Stimulated activated CD8-positive, alpha-beta memory T cell treated with anti-CD3 and anti-CD28 coated beads, Interleukin-4, amount 100 ng/mL, for 24 hours (primary cell): Measurements from ENCODE around the gene ABHD16B.
"Not testable (repeated sequence)": the region's sequence is repeated elsewhere in the genome, so short reads cannot be mapped to it uniquely, and the experiment has no call there.

Experiments
- DNase-seq: peaks from one replicate; pipeline ENCODE4 v3.0.0-alpha.2; 2020; ENCODE audit warnings: low read depth

Gene ABHD16B

DNA sequence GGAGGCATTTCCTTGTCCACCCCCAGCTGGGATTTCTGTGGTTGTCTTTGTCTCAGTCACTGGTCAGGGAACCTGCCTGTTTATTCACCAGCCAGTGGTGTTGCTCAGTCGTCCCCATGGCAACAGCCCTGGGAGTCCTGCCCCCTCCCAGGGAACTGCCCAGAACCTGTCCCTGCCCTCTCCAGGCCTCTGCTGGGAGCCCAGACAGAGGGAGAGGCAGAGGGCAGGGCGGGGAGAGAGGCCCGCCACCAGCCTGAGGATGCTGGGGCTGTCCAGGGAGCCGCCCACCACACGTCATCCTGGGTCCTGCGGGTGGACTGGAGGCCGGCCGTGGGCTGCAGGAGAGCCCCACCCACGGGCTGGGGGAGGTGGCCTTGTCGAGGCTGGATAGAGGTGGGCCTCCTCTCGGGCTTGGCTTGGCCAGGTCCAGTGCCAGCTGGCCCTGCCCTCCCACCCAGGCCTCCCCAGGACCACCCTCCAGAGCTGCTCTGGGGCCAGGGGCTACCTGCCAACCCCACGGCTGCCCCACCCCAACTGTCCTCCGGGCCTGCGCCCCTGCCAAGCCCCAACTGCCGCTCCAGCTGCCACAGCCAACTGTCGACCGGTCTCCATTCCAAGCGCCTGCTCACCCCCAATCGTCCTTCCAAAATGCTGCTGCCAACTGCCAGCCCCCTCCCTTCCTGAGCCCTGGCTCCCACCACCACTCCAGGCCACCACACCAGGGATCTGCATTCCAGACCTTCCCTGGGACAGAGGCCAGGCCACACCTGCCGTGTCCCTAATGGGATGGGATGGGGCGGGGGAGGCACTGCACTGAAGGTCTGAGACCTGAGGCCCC is 26.1 kb upstream of the ABHD16B start:
- DNase-seq = no peak

DNA sequence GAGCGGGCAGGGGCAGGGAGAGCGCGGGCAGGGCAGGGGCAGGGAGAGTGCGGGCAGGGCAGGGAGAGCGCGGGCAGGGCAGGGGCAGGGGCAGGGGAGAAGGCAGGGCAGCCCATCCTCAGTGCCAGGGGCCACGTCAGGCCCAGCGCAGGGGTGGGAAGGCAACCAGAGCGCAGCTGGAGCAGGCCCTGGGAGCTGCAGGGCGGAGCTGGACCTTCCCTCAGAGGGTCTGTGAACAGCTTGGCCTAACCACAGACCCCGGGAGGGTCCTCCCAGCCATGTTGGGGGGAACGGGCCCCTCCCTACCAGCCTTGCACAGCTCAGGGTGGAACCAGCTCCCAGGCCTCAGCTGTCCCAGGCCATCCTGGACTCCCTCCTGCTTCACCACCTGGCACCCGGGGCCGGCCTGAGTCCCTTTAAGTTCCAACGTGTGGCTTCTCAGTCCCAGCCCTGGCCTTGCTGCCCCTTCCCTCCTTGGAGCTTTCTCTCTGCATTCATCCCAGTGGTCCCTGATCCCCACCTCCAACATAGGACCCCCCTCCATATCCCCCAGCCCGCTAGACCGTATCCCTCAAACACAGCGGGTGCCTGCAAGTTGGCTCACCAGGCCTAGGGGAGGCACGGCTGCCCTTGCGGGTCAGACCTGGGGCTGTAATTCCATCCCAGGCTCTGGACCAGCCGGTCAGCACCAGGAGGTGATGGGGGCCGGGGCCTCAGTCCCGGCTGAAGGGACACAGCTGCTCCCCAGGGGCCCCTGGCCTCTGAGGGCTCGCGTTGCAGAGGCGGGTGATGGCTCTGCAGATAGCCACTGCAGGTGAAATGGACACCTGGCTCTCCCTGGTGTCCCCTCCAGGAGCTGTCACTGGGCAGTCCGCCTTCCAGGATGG is 24.6 kb upstream of the ABHD16B start:
- no peak for DNase-seq

DNA sequence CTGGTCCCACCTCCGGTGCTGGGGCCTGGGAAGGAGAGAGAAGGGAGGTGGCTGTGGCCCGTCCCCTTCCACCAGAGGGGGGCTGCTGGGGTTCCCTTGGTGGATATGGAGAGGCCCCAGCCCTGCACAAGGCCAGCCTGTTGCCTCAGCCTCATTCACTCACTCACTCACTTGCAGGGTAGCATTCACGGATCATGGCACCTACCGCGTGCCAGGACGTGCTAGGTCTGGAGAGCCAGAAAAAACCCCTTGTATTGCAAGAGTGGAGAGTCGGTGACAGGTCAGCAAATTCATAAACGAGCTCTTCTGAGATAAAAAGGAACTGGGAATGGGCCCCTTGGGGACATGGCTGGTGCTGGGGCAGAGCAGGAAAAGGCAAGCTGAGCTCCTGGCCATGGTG is 23.8 kb upstream of the ABHD16B start:
- no peak for DNase-seq

DNA sequence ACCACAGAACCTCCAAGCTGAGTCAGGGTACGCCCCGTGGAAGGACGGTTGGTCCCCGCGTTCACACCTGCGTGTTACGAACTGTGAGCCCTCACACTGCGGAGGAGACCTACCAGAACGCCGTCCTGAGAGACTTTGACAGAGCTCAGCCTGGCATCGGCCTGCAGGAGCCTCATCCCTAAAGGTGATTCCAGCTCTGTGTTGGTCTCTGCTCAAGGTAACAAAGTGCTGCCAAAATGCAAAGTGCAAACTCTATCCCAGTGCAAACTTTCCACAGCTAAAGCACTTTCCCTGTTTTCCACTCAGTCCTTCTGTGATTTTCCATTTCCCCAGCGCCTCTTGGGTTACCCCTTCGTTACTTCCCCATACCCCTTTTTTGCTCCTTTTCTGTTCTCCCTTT is 21.7 kb upstream of the ABHD16B start:
- no peak for DNase-seq

DNA sequence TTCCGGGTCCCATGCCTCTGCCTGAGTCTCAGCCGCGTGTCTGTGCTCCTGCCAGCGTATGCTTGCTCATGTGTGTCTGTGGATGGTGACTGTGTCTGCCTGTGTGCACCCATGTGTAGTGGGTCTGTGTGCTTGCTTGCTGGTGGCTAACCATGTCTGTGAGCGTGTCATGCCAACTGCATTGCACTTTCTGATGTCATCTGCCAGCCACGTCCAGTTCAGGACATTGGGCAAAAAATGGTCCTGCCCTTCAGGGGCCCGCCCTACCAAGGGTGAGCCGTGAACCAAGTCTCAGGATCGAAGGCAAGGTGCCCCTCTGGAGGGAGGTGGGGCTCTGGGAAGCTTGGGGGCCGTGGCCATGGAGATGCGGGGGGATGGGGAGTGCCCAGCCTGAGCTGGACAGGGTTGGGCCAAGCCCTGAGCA is 20.9 kb upstream of the ABHD16B start:
- DNase-seq = no peak

DNA sequence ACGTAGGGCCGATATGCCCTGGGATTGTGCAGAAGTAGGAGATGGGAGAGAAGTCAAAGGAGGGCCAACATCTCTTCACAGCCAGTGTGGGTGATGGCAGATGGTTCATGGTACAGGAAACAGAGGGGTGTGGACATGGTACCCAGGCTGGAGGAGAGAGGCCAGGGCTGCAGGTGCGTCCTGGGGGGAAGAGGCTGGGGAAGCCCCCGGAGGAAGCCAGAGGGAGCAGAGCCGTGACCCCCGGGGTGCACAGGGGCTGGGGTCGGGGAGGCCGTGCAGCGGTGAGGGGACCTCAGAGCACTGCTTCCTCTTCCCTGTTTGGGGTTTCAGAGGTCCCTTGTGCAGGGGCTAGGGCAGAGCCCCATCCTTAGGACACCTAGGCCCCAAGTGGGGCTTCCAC is 19.0 kb upstream of the ABHD16B start:
- DNase-seq = no peak

DNA sequence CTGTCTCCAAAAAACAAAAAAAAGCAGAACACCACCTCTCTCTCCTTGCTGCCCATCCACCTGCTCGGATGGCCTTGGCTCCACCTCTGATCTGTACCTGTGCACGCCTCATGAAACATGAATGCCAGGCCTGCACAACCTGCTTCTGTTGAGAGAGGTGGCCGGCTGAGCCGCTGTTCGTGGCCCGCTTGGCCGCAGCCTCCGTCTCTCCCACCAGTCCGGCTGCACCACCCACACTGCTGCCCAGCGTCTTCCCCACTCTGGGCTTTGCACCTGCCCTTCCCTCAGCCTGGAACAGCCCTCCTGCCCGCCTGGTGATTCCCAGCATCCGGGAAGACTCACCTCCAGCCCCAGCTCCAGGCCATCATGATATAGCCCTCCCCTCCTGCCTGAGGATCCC is 18.1 kb upstream of the ABHD16B start:
- no peak for DNase-seq

DNA sequence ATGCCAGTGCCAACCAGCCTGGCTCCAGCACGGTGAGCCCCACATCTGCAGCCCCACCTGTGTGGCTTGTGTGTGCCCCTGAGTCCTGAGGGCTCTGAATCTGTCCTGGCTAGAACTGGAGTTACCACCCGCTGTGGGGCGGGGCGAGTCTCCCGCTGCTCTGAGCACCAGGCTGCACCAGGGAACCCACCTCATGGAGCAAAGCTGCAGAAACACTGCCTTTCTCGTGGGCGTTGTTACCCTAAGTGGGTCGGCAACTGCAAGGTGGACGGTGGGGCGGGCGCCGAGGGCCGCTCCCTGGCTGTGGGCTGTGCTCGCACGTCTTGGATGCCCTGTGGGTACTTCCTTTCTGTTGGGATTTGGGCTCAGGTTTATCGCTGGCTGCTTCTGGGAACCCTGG is 17.5 kb upstream of the ABHD16B start:
- DNase-seq = no peak

DNA sequence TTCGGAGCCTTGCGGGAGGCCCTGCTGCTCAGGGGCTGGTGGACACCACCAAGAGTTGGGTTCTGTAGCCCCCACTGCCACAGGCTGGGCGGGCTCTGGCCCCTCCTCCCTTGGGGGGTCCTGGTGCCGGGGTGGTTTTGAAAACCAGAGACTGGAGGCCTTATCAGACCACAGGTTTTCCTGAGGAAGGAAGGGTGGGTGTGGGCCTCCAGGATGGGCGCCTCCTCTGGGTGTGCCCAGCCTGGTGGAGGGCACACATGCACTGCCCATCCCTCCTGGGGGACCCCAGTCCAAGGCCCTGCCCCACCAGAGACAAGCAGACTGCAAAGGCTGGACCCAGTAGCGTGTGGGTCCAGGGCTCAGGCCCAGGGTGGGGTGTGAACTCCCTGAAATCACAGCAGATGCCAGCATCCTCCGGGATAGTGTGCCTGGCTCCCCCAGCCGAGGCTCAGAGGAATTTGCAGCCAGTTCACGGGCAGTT is 16.7 kb upstream of the ABHD16B start:
- DNase-seq = no peak

DNA sequence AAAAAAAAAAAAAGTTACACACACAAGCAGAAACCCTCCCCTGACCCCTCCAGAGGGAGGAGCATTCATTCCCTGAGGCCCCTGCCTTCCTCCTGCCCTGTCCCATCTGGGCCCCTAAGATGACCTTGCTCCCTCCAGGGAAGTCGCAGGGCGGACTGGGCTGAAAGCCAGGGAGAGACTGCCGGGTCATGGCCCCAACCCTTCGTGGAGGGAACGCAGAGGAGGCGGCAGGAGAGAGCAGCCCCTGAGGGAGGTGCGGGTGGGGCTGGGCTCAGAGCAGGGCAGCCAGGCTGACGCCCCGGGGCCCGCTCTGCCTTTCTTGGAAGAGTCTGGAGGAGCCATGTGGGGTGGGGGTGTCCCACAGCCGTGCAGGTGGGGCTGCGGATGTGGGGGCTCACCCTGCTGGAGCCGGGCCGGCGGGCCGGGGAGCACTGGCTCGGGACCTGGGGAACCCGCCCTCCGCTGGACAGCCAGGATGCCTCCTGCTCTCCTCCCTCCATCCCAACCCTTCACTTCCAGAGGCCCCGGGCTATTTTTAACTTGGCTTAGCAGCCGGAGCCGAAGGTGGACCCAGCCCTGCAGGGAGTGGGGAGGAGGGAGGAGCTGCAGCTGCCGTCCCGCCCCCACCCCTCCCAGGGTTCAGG is 15.0 kb upstream of the ABHD16B start:
- no peak for DNase-seq

DNA sequence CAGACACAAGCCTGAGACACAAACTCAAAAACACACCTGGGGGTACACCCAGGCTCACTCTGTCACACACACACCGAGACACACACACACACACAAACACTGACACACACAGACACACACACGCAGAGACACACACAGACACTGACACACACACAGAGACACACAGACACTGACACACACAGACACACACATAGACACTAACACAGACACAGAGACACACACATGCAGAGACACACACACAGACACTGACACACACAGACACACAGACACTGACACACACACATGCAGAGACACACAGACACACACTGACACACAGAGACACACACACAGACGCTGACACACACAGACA is 14.4 kb upstream of the ABHD16B start:
- DNase-seq = no peak

DNA sequence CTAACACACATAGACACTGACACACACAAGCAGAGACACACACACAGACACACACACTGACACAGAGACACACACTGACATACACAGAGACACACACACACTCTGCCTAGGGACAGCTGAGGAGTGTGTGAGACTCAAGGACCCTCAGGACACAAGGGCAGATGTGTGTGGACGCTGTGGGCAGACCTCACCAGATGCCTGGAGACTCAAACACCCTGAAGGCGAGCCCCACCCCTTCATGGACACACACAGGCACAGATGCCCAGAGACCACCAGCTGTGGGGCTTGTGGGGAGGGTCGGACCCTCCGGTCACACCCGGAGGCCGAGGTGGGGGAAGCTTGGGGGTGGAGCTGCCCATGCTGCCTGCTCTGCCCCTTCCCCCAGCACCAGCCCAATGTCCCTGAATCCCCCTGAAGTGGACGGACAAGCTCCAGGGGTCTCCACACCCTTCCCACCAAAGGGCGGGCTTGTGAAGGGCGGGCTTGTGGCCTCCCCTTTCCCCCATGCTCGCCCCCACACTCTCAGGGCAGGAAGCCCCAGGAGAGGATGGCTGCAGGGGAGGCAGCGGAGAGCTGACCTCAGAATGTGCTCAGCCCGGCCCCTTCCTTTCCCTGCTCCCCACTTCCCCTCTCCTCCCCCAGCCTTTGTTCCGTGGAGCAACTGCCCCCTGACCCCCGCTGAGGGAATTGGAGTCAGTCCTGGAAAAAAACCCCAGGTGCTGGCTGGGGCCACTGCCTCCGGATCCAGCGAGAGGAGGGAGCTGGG is 13.9 kb upstream of the ABHD16B start:
- no peak for DNase-seq

DNA sequence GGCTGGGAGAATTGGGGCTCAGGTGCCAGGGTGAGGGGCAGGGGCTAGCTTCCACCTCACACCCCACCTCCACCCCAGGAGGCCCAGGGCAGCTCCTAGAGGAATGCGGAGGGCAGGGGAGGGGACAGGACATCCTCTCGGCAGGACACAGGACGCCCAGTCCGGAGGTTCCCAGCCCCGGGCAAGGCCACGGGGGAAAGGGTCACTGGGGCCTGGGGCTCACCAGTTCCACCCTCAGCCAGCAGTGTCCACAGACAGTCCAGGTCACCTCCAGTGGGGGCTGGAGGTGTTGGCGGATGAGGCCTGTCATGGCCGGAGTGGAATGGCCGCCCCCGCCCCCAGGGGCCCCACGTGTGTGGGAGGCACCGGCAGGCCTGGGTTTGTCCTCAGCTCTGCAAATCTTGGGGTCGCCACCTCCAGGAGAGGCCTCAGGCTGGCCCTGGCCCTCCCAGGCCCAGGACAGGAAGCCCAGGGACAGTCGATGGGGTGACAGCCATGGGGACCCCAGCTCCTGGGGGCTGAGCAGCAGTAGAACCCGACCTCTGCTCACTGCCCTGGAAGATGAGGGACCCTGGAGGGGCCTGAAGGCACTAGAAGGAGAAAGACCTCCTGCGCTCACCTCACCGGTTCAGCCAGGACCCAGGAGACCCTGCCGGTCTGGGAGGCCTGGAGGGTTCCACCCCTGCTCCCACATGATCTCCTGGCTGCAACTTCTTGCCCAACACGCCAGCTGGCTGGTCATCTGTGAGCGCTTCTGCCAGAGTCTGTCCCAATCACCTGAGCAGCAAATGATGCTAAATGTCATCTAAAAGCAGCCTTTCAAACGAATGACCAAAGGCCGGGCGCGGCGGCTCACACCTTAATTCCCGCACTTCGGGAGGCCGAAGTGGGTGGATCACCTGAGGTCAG is 13.0 kb upstream of the ABHD16B start:
- no peak for DNase-seq

DNA sequence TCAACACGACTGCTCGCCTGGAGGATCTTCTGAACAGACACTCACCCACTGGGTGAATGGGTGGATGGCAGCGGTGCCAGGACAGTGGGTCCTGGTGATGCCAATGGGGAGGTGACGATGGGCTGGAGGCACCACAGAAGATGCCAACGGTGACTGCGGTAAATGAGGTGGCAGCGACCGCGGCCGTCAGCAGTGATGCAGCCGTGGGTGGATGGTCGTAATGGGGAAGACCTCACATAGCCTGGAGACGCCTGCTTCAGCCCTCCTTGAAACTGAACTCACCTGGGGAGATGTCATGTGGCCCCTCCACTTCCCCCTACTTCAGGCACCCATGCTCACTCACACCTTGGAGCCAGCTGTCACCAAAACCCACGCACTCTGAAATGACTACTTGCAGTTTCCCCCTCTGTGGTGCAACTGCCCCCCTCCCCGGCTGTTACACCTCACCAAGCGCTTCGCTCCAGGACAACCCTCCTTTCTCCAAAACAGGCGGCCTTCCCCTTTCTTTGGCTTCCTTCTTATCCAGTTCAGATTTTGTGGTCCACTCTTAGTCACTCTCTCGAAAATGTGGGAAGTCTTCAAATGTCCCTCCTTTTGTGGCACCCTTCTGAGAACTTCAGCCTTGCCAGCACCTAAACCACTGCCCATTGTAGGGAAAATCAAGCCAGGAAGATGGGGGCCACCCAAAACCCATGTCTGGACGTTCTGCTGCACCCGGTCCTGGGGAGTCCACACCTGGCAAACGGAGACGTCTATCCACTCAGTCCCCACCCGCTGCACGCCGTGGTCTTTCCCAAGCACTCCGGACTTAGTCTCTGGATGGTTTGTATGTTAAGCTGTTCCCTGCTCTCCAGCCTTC is 10.4 kb upstream of the ABHD16B start:
- DNase-seq = no peak

DNA sequence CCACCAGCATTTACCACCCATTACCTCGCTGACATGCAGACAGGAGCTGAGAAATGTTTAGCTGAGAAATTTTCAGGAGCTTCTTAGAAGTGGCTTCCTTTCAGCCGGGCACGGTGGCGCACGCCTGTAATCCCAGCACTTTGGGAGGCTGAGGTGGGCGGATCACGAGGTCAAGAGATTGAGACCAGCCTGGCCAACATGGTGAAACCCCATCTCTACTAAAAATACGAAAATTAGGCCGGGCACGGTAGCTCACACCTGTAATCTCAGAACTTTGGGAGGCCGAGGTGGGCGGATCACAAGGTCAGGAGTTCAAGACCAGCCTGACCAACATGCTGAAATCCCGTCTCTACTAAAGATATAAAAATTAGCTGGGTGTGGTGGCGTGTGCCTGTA is 9.8 kb upstream of the ABHD16B start:
- DNase-seq = not testable (repeated sequence)

DNA sequence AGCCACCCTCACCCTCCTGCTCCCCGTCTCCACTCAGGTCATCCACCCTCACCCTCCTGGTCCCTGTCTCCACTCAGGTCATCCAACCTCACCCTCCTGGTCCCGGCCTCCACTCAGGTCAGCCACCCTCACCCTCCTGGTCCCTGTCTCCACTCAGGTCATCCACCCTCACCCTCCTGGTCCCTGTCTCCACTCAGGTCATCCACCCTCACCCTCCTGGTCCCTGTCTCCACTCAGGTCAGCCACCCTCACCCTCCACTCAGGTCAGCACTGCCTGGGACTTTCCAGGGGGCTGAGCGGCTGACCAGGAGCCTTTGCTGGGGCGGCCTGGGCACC is 7.6 kb upstream of the ABHD16B start:
- DNase-seq = not testable (repeated sequence)

DNA sequence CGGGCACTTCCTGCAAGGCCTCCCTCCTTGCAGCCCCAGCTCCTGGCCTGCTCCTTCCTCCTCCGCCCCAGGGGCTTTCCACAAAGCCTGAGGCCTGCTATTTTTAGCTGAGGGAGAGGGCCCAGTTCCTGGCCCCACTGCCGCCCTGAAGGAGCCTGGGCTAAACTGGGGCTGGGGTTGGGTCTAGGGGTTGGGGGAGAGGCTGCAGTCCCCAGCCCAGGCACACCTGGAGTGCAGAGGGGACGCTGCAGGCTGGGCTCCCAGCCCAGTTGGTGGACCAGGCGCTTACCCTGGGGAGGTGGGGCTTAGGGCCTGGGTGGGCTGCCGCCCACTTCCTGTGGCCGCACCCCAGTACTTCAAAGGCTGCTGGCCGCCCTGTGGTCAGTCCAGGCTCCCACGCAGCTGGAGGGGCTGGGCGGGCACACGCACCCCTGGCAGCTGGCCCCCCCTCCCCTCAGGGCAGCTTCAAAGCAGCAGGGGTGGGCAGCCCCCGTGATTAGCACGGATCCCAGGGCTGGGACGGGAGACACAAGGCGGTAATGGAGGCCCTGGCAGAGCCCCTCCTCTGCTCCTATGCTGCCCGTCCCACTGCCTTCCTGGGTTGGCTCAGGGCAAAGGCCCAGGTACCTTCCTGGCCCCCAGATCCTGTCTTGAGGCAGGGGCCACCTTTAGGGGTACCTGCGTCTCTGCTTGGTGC is 7.1 kb upstream of the ABHD16B start:
- DNase-seq = no peak

DNA sequence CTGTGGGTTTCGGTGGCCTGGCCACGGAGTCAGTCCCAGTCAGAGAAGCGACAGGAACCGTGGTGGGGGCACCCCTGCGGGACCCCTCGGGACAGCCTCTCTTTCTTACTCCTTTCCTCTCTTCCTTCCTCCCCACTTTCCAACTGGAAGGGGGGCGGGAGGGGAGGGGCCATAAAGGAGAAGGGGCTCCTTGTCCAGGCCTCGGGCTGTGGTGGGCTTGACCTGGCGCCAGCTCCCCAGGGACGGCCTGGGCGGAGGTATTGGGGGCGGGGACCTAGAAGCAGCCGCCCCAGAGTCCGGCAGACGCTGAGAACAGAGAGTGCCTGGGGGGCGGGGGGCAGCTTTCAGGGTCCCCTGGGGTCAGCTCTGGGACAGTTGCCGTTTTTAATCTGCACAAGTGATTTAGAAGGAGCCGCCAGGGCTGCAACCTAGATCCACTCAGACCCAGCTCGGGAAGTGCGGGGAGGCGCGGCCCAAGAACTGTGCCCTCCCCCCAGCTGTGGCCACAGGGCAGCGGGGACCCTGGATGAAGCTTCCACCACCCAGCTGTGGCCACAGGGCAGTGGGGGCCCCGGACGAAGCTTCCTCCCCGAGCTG is 6.4 kb upstream of the ABHD16B start:
- DNase-seq = no peak
